ENCODE results near the gene CASQ2.

DNA sequence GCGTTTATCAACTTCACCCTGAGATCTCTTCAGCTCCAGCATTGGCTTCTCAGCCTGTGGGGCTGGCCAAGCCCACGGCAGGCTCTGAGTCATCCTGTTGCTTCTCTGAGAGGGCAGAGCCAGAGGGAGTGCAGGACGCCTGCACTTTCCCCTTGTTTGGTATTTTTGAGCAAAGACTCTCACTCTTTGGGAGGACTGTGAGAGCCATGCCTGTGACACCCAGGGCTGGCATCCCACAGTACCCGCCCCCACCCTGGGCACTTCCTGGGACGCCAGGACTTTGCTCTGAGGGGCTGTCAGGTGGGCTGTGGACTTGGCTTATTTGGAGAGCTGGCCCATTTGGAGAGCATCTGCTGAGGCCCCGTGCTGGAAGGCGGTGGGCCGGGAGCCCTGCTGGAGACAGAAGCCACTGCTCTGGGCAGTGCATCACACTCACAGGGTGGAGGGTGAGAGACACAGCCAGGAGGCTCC, 89.3 kb downstream of the CASQ2 start:
- TF ChIP-seq, protein P1, sequence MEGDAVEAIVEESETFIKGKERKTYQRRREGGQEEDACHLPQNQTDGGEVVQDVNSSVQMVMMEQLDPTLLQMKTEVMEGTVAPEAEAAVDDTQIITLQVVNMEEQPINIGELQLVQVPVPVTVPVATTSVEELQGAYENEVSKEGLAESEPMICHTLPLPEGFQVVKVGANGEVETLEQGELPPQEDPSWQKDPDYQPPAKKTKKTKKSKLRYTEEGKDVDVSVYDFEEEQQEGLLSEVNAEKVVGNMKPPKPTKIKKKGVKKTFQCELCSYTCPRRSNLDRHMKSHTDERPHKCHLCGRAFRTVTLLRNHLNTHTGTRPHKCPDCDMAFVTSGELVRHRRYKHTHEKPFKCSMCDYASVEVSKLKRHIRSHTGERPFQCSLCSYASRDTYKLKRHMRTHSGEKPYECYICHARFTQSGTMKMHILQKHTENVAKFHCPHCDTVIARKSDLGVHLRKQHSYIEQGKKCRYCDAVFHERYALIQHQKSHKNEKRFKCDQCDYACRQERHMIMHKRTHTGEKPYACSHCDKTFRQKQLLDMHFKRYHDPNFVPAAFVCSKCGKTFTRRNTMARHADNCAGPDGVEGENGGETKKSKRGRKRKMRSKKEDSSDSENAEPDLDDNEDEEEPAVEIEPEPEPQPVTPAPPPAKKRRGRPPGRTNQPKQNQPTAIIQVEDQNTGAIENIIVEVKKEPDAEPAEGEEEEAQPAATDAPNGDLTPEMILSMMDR (conservative IDR thresholded peaks at IDR 0.05; ENCODE audit: low read depth, low read length): no peak
- no peak for TF ChIP-seq MAZ (IDR thresholded peaks at IDR 0.05; ENCODE audit: borderline replicate concordance, low read depth, low read length)
- no peak for TF ChIP-seq POLR2A (IDR thresholded peaks at IDR 0.05; ENCODE audit: low read depth, low read length)
- no peak for TF ChIP-seq MAFK (IDR thresholded peaks at IDR 0.05; ENCODE audit: low read depth, low read length)
- TF ChIP-seq CEBPB (IDR thresholded peaks at IDR 0.05; ENCODE audit: low read depth, low read length): no peak
- TF ChIP-seq USF2 (IDR thresholded peaks at IDR 0.05; ENCODE audit: low read depth, low read length): no peak
- no peak for TF ChIP-seq BHLHE40 (IDR thresholded peaks at IDR 0.05; ENCODE audit: low read depth, low read length)
- TF ChIP-seq RFX5 (IDR thresholded peaks at IDR 0.05; ENCODE audit: low read depth, low read length): no peak
- TF ChIP-seq RCOR1 (IDR thresholded peaks at IDR 0.05; ENCODE audit: insufficient replicate concordance, low read length): no peak
- TF ChIP-seq MXI1 (IDR thresholded peaks at IDR 0.05; ENCODE audit: borderline replicate concordance, low read depth, low read length): no peak
- no peak for TF ChIP-seq CHD1 (IDR thresholded peaks at IDR 0.05; ENCODE audit: low read depth, low read length)

Measured in IMR-90 (cell line).